ENCODE results near the gene SLC35E4.
A peak's percentile ranks its signal among the peaks of the same experiment; 100 is the strongest.

The SLC35E4 gene

GRCh38 chr22:30681831-30682230 is 46.2 kb downstream of the SLC35E4 start:
- DNase-seq (ENCODE audit: low read depth): no peak
- H3K4me3 ChIP-seq (ENCODE audit: control insufficient read depth, low read depth, low read length): no peak overlapping the region

GRCh38 chr22:30685178-30685577 is 49.6 kb downstream of the SLC35E4 start:
- DNase-seq (ENCODE audit: low read depth): no peak

More at GRCh38 chr22:30681831-30682230, 46.2 kb downstream of the SLC35E4 start:
- TF ChIP-seq, protein P1, sequence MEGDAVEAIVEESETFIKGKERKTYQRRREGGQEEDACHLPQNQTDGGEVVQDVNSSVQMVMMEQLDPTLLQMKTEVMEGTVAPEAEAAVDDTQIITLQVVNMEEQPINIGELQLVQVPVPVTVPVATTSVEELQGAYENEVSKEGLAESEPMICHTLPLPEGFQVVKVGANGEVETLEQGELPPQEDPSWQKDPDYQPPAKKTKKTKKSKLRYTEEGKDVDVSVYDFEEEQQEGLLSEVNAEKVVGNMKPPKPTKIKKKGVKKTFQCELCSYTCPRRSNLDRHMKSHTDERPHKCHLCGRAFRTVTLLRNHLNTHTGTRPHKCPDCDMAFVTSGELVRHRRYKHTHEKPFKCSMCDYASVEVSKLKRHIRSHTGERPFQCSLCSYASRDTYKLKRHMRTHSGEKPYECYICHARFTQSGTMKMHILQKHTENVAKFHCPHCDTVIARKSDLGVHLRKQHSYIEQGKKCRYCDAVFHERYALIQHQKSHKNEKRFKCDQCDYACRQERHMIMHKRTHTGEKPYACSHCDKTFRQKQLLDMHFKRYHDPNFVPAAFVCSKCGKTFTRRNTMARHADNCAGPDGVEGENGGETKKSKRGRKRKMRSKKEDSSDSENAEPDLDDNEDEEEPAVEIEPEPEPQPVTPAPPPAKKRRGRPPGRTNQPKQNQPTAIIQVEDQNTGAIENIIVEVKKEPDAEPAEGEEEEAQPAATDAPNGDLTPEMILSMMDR (conservative IDR thresholded peaks at IDR 0.05; ENCODE audit: control insufficient read depth, insufficient read depth, low read depth, low read length): no peak

GRCh38 chr22:30687358-30687757 is 51.8 kb downstream of the SLC35E4 start:
- no peak overlapping the region for H3K4me3 ChIP-seq (ENCODE audit: control insufficient read depth, low read depth, low read length)
- DNase-seq (ENCODE audit: low read depth): no peak
- TF ChIP-seq, protein P1 (conservative IDR thresholded peaks at IDR 0.05; ENCODE audit: control insufficient read depth, insufficient read depth, low read depth, low read length): no peak

More at GRCh38 chr22:30685178-30685577, 49.6 kb downstream of the SLC35E4 start:
- no peak overlapping the region for H3K4me3 ChIP-seq (ENCODE audit: control insufficient read depth, low read depth, low read length)
- TF ChIP-seq, protein P1 (conservative IDR thresholded peaks at IDR 0.05; ENCODE audit: control insufficient read depth, insufficient read depth, low read depth, low read length): no peak

DNA sequence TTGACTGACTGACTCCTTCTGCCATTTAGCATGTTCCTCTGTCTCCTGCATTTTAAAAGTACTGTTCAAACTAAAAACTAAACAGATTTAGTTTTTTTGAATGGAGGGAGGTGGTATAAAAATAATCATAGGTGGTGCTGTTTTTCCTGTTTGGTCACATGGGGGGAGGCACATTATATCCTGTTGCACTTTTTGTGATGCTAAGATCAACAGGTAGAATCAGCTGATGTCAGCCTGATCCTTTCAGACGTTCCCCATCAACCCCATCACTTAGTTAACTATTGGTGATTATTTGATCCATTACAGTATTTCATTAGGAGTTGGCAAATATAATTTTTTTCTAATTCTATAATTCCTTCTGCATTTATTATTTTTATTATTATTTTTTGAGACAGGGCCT is 54.0 kb downstream of the SLC35E4 start:
- H3K4me3 ChIP-seq (ENCODE audit: control insufficient read depth, low read depth, low read length): no peak overlapping the region
- TF ChIP-seq, protein P1 (conservative IDR thresholded peaks at IDR 0.05; ENCODE audit: control insufficient read depth, insufficient read depth, low read depth, low read length): no peak
- no peak for DNase-seq (ENCODE audit: low read depth)

GRCh38 chr22:30691204-30691603 is 55.6 kb downstream of the SLC35E4 start:
- H3K4me3 ChIP-seq (ENCODE audit: control insufficient read depth, low read depth, low read length): no peak overlapping the region
- DNase-seq (ENCODE audit: low read depth): no peak
- TF ChIP-seq, protein P1 (conservative IDR thresholded peaks at IDR 0.05; ENCODE audit: control insufficient read depth, insufficient read depth, low read depth, low read length): no peak

DNA sequence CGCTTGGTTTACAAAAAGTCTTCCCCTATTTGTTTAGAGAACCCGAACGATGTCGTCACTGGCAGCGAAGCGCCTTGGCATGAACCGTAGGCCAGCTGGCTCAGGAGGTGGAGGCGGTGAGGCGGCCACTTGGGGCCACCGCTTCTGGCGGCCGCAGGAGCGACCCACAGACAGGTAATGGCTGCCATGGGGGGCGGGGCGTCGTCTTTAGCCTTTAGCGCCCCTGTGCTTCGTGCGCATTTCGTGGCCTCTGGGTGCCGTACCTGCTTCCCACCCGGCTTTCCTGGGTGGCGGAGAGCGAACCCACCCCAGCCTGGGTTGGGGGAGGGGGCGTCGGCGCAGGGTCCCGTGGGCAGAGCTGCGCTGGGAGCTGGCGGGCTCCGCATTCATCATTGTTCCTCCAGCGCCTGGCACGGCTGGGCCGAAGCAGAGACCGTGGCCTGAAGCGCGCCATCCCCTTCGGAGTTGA is 58.6 kb downstream of the SLC35E4 start:
- H3K4me3 ChIP-seq (ENCODE audit: control insufficient read depth, low read depth, low read length): peak overlapping the region; percentile 57
- peak; percentile 28 for DNase-seq (ENCODE audit: low read depth)
- TF ChIP-seq, protein P1 (conservative IDR thresholded peaks at IDR 0.05; ENCODE audit: control insufficient read depth, insufficient read depth, low read depth, low read length): no peak

All from fibroblast of mammary gland (primary cell).